NB4 (cell line): ENCODE measurements around the gene COQ7.

Experiments used
- CTCF ChIP-seq: IDR thresholded peaks from one replicate; pipeline ENCODE4 v1.5.1; 2012; ENCODE audit warnings: low read depth, low read length
- MAX ChIP-seq: IDR thresholded peaks from 2 replicates; pipeline ENCODE4 v1.6.1; 2011; ENCODE audit warnings: low read depth, low read length
- POLR2A ChIP-seq: IDR thresholded peaks from 2 replicates; pipeline ENCODE4 v1.6.1; 2011; ENCODE audit warnings: mild to moderate bottlenecking; ENCODE audit not compliant: insufficient read length; ENCODE audit errors: extremely low read depth

- TF ChIP-seq CTCF (no peak), POLR2A (no peak), MAX (no peak)
Observed at GRCh38 chr16:19093631-19094541, 26.5 kb downstream of the COQ7 start.
